ENCODE data around the gene ATP8A2.

DNA sequence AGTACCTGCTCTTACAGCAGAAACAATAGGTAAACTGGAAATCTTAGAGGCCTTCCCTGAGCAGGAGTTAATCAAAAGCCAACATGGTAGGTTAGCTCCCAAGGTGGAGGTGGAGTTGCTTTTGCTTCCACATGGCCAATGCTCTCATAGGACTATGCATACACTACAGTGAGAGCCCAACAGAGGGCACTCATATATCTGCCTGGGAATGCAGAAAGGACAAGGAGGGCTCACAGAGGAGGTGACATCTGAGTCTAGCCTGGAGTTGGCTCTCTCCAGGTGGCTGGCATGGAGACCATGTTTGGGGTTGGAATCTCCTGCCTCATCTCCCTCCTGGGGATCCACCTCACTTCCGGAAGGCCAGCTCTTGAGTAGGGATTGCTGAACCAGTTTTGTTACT lies 34.6 kb downstream of the ATP8A2 start:
- TF ChIP-seq SIN3A (IDR thresholded peaks at IDR 0.05; ENCODE audit: borderline replicate concordance, insufficient read depth, low read length), result no peak
- TF ChIP-seq POLR2AphosphoS5 (IDR thresholded peaks at IDR 0.05; ENCODE audit: low read depth, low read length), result no peak
- TF ChIP-seq TAF1 (IDR thresholded peaks at IDR 0.05; ENCODE audit: borderline replicate concordance, insufficient read depth, low read length), result no peak
- TF ChIP-seq, protein P1, sequence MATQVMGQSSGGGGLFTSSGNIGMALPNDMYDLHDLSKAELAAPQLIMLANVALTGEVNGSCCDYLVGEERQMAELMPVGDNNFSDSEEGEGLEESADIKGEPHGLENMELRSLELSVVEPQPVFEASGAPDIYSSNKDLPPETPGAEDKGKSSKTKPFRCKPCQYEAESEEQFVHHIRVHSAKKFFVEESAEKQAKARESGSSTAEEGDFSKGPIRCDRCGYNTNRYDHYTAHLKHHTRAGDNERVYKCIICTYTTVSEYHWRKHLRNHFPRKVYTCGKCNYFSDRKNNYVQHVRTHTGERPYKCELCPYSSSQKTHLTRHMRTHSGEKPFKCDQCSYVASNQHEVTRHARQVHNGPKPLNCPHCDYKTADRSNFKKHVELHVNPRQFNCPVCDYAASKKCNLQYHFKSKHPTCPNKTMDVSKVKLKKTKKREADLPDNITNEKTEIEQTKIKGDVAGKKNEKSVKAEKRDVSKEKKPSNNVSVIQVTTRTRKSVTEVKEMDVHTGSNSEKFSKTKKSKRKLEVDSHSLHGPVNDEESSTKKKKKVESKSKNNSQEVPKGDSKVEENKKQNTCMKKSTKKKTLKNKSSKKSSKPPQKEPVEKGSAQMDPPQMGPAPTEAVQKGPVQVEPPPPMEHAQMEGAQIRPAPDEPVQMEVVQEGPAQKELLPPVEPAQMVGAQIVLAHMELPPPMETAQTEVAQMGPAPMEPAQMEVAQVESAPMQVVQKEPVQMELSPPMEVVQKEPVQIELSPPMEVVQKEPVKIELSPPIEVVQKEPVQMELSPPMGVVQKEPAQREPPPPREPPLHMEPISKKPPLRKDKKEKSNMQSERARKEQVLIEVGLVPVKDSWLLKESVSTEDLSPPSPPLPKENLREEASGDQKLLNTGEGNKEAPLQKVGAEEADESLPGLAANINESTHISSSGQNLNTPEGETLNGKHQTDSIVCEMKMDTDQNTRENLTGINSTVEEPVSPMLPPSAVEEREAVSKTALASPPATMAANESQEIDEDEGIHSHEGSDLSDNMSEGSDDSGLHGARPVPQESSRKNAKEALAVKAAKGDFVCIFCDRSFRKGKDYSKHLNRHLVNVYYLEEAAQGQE (IDR thresholded peaks at IDR 0.05; ENCODE audit: insufficient read depth in 1 of 2, low read depth in 2 of 2, low read length in 2 of 2), result no peak

All from PFSK-1 (cell line).